Chondrocyte (in vitro differentiated cells): Measurements from ENCODE around the gene SYNGR3. TPM values are rescaled to one million over a fixed set of nuclear protein-coding genes. Genes with fewer than 3 reads are reported as not detected.

Experiments
- DNase-seq: peaks from one replicate; pipeline ENCODE4 v3.0.0; 2021; ENCODE audit warnings: mixed read lengths, low spot score
- H3K27ac Mint-ChIP-seq: one replicate; pipeline ENCODE4 v1.8.0; 2021; ENCODE audit warnings: mild to moderate bottlenecking, moderate library complexity, mixed read lengths; ENCODE audit not compliant: unreplicated experiment
- H3K27me3 Mint-ChIP-seq: 2 replicates; pipeline ENCODE4 v1.8.0; 2021; ENCODE audit warnings: low read depth, mixed read lengths
- H3K36me3 Mint-ChIP-seq: 2 replicates; pipeline ENCODE4 v1.8.0; 2021; ENCODE audit warnings: low read depth, mixed read lengths
- H3K4me1 Mint-ChIP-seq: 2 replicates; pipeline ENCODE4 v1.8.0; 2021; ENCODE audit warnings: low read depth, mild to moderate bottlenecking, mixed read lengths
- H3K4me3 Mint-ChIP-seq: one replicate; pipeline ENCODE4 v1.8.0; 2021; ENCODE audit warnings: mild to moderate bottlenecking, moderate library complexity, mixed read lengths; ENCODE audit not compliant: unreplicated experiment
- H3K9me3 Mint-ChIP-seq: 2 replicates; pipeline ENCODE4 v1.8.0; 2021; ENCODE audit warnings: low read depth, mixed read lengths
- total RNA-seq: library from RNA; stranded (reverse); gene quantifications from 3 replicates; pipeline ENCODE4 v1.2.1, GENCODE V29; 2021
- TF ChIP-seq, protein P1 (sequence below): fragments of 200-600 bp; sonication (generic); IDR thresholded peaks from 2 replicates; pipeline ENCODE4 v1.5.0; 2021; ENCODE audit warnings: antibody characterized with exemption, mild to moderate bottlenecking, moderate library complexity

Gene SYNGR3
- total RNA-seq, 1 donor from 2014 or later = 0.67 TPM

DNA sequence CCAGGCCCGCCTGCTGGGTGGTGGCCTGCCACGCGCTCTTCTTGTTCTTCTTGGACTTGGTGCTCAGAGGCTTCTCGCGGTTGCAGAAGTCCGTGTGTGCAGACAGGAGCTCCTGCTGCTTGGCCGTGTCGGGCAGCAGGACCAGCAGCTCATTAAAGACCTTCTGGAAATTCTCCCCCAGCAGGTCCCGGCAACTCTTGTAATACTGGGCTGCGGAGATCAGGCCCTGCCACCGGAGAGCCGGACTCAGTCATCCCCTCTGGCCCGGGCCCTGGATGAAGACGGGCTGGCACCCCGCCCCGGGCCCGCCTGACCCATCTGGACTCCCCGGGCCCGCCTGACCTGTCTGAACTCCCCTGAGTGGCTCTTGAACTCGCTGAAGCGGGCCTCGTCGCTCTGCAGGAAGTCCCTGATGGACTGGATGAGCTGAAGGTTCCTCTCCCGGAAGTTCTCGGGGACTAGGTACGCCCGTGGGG is 8.6 kb downstream of the SYNGR3 start:
- TF ChIP-seq, protein P1, sequence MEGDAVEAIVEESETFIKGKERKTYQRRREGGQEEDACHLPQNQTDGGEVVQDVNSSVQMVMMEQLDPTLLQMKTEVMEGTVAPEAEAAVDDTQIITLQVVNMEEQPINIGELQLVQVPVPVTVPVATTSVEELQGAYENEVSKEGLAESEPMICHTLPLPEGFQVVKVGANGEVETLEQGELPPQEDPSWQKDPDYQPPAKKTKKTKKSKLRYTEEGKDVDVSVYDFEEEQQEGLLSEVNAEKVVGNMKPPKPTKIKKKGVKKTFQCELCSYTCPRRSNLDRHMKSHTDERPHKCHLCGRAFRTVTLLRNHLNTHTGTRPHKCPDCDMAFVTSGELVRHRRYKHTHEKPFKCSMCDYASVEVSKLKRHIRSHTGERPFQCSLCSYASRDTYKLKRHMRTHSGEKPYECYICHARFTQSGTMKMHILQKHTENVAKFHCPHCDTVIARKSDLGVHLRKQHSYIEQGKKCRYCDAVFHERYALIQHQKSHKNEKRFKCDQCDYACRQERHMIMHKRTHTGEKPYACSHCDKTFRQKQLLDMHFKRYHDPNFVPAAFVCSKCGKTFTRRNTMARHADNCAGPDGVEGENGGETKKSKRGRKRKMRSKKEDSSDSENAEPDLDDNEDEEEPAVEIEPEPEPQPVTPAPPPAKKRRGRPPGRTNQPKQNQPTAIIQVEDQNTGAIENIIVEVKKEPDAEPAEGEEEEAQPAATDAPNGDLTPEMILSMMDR = no peak
- Mint-ChIP-seq H3K27me3 (no peaks in the 10 kb centered on the region), H3K4me3 (no peak overlapping the region), H3K27ac (no peak overlapping the region), H3K4me1 (peaks cover 2% of the 10 kb centered on the region), H3K9me3 (no peaks in the 10 kb centered on the region), H3K36me3 (peaks cover 13% of the 10 kb centered on the region)
- no peak for DNase-seq

DNA sequence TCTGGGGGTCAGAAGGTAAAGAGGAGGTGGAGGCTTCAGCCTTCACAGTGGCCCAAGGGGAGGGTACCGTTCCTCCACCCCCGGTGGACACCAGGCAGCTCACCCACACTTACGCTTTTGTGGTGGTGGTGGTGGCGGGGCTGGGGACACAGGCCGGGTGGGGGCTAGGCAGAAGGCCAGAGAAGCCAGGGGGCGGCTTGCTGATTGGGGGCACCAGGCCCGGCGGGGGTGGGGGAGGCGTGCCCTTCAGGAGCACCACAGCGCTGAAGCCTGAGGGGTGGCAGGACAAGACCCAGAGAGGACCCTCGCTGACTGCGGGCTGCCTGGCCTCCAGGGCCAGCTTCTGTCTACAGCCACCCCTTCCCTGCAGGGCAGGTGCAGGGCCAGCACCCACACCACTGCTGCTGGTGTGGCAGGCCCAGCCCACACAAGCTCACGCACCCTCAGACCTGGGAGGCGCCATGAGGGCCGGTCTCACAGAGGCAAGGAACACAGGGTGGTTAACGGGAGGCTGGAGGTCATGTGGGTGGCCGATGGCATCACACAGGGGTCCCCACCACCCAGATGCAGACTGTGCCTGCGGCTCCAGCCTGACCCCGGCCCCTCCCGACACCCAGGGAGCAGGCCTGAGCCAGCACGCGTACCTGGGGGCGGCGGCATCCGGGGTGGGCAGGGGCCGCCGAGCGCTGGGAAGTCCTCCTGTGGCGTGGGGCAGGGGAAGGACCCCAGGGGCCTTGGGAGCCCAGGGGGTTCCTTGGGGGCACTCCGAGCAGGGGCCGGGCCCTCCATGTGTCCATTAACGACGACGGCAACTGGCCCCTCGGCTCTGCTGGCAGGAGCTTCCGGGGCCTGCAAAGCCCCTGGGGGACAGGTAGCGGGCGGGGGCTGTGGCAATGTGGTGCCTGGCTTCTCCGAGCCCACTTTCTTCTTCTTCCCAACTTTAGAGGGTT is 9.4 kb downstream of the SYNGR3 start:
- Mint-ChIP-seq H3K36me3 (peaks cover 13% of the 10 kb centered on the region), H3K9me3 (no peaks in the 10 kb centered on the region), H3K27ac (no peak overlapping the region), H3K27me3 (no peaks in the 10 kb centered on the region), H3K4me1 (peaks cover 6% of the 10 kb centered on the region), H3K4me3 (no peak overlapping the region)
- TF ChIP-seq, protein P1 = no peak
- no peak for DNase-seq

DNA sequence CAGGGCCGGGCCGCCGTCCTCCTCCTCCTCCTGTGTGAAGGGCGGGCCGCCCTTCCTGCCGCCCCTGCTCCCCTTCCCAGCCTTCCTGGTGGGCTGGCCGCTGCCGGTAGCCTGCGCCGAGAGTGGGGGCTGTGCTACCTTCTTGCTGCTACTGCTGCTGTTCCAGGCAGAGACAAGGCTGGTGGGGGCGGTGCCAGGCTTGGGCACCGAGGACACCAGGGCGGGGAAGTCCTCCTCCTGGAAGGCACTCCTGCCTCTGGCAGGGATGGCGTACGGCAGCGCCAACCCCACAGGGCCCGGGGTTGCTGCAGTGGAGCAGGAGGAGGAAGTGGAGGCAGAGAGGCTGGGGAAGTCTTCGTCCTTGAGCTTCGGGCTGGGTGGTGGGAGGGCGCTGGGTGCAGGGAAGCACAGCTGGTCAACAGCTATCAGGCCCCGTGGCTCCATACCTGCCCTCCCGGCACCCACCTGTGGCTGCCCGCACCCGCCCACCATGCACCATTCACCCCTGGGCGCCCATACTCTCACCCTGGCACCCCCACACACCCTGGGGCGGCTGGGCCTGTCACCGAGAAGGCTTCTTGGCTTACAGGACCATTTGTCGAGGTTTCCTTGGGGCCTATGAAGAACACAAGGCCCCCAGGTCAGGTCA is 10.2 kb downstream of the SYNGR3 start:
- DNase-seq = no peak

DNA sequence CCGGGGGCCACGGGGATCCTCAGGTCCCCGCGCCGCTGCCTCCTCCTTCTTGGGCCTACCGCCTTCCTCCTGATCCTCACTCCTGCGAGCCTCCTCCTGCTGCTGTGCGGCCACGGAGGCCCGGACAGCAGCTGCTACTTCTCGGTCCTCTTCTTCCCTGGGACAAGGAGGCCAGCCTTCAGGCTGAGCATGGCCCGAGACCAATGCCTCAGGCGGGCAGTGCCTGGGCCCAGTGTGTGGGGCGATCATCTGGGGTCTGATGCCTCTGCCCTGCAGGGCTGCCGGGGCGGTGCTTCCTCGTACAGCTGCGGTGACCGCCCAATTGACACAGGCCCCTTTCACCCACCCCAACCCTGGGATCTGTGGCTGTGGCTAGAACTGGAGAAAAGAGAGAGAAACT is 11.3 kb downstream of the SYNGR3 start:
- DNase-seq = no peak
- TF ChIP-seq, protein P1 = no peak
- Mint-ChIP-seq H3K27ac (no peak overlapping the region), H3K27me3 (no peaks in the 10 kb centered on the region), H3K36me3 (peaks cover 11% of the 10 kb centered on the region), H3K4me3 (no peak overlapping the region), H3K4me1 (peaks cover 16% of the 10 kb centered on the region), H3K9me3 (no peaks in the 10 kb centered on the region)

More for the DNA sequence above, 10.2 kb downstream of the SYNGR3 start:
- Mint-ChIP-seq H3K4me3 (no peak overlapping the region), H3K4me1 (peaks cover 13% of the 10 kb centered on the region), H3K9me3 (no peaks in the 10 kb centered on the region), H3K27ac (no peak overlapping the region), H3K36me3 (peaks cover 13% of the 10 kb centered on the region), H3K27me3 (no peaks in the 10 kb centered on the region)
- TF ChIP-seq, protein P1 = no peak
